MCF 10A (cell line): ENCODE data around the gene RHBDD2. TPM values are rescaled to one million over a fixed set of nuclear protein-coding genes. Genes with fewer than 3 reads are reported as not detected.

Experiments used
- BruUV-seq: library from RNA; stranded (reverse); fragments of 400-500 nt; replicated peaks from 2 replicates; lab custom pipeline; 2021; lab: Mats Ljungman, UMichigan
- CTCF ChIA-PET: fragments of 300-600 bp; sonication (Branson Sonifier 250); formaldehyde crosslinking; extraction: SDS; loops from one replicate; lab custom pipeline; 2021; ENCODE audit warnings: antibody characterized with exemption, inconsistent platforms; lab: Yijun Ruan, JAX
- POLR2A ChIA-PET: fragments of 300-600, 350-650 bp; sonication (Branson Sonifier 250); formaldehyde crosslinking; extraction: SDS; loops from one replicate; lab custom pipeline; 2020; ENCODE audit warnings: antibody characterized with exemption, inconsistent platforms; lab: Yijun Ruan, JAX
- DNase-seq: peaks from one replicate; pipeline ENCODE4 v3.0.0-alpha.2; 2018; ENCODE audit not compliant: unreplicated experiment
- H3K27ac Mint-ChIP-seq: one replicate; pipeline ENCODE4 v1.8.0; 2022; ENCODE audit warnings: mild to moderate bottlenecking, low read depth, mixed read lengths; ENCODE audit not compliant: unreplicated experiment
- H3K27me3 Mint-ChIP-seq: one replicate; pipeline ENCODE4 v1.8.0; 2022; ENCODE audit warnings: mixed read lengths; ENCODE audit not compliant: insufficient read depth, unreplicated experiment
- H3K36me3 Mint-ChIP-seq: one replicate; pipeline ENCODE4 v1.8.0; 2022; ENCODE audit warnings: mild to moderate bottlenecking, moderate library complexity, mixed read lengths; ENCODE audit not compliant: insufficient read depth, unreplicated experiment
- H3K4me1 Mint-ChIP-seq: one replicate; pipeline ENCODE4 v1.8.0; 2022; ENCODE audit warnings: mixed read lengths; ENCODE audit not compliant: insufficient read depth, unreplicated experiment
- H3K4me3 Mint-ChIP-seq: one replicate; pipeline ENCODE4 v1.8.0; 2022; ENCODE audit warnings: mild to moderate bottlenecking, moderate library complexity, mixed read lengths; ENCODE audit not compliant: unreplicated experiment
- H3K9me3 Mint-ChIP-seq: one replicate; pipeline ENCODE4 v1.8.0; 2022; ENCODE audit warnings: mixed read lengths; ENCODE audit not compliant: unreplicated experiment
- CTCF ChIP-seq: fragments of 200-600 bp; IDR thresholded peaks from one replicate; pipeline ENCODE4 v1.8.0; 2022; ENCODE audit warnings: antibody characterized with exemption, mild to moderate bottlenecking; ENCODE audit not compliant: unreplicated experiment
- intact Hi-C: fragments of 100-400 bp; cut with micrococcal nuclease; formaldehyde crosslinking; loops from 2 replicates; pipeline ENCODE4 v1.14.1; 2022
- total RNA-seq: library from RNA; stranded (reverse); gene quantifications from 2 replicates; pipeline ENCODE4 v1.2.3, GENCODE V29; 2022

The RHBDD2 gene
- total RNA-seq, 1 experiment from 2014 or later = 38.6 TPM

DNA sequence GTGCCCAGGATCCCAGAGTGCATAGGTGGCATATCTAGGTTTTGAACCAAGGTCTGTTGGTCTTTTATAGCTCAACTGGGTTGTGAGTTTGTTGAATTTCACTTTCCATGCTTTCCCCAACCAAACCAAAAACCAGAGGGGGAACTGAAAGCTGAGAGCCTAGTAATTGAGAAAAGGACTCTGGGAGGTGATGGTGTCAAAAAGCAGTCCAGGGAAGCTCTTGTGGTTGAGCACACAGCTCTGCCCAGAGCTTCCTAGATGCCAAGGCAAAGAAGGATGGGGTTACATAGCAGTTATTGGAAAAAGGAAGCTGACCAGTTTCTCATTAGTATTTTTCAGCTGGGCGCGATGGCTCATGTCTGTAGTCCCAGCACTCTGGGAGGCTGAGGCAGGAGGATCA, 46.1 kb downstream of the RHBDD2 start:
- Mint-ChIP-seq H3K4me3 (no peak overlapping the region), H3K4me1 (peaks cover 5% of the 10 kb centered on the region), H3K36me3 (peaks cover 9% of the 10 kb centered on the region), H3K27me3 (no peaks in the 10 kb centered on the region), H3K9me3 (no peaks in the 10 kb centered on the region), H3K27ac (no peak overlapping the region)
- no peak for TF ChIP-seq CTCF
- no peak for DNase-seq
- intact Hi-C loops = no loop called here
- ChIA-PET CTCF (interaction anchor here (0.6 kb wide), 1 partner anchor 15 kb away, joined by 3 read pairs; no protein-coding TSS in a partner anchor), POLR2A (interaction anchor here (0.7 to 1.5 kb wide), 3 partner anchors 9 to 123 kb away, joined by 3 to 5 read pairs (median 4); partner anchors contain the start of genes MDH2 and STYXL1)
- no TSS peak for BruUV-seq

GRCh38 chr7:75925717-75926435, 47.0 kb downstream of the RHBDD2 start:
- Mint-ChIP-seq H3K27me3 (no peaks in the 10 kb centered on the region), H3K4me1 (no peaks in the 10 kb centered on the region), H3K36me3 (peaks cover 9% of the 10 kb centered on the region), H3K4me3 (no peak overlapping the region), H3K9me3 (no peaks in the 10 kb centered on the region), H3K27ac (no peak overlapping the region)
- BruUV-seq = no TSS peak
- intact Hi-C loops = no loop called here
- TF ChIP-seq CTCF = no peak
- ChIA-PET CTCF (interaction anchor here (0.6 to 1.1 kb wide), 2 partner anchors 9 to 14 kb away, joined by 3 read pairs; no protein-coding TSS in a partner anchor), POLR2A (interaction anchor here (0.5 to 1.5 kb wide), 4 partner anchors 10 to 156 kb away, joined by 3 to 5 read pairs (median 4); partner anchors contain the start of genes MDH2 and STYXL1)
- no peak for DNase-seq

- intact Hi-C loops = no loop called here
- Mint-ChIP-seq H3K4me3 (no peak overlapping the region), H3K9me3 (peaks cover under 1% of the 10 kb centered on the region), H3K36me3 (peaks cover 13% of the 10 kb centered on the region), H3K27me3 (no peaks in the 10 kb centered on the region), H3K27ac (no peak overlapping the region), H3K4me1 (peaks cover 4% of the 10 kb centered on the region)
- no peak for DNase-seq
- ChIA-PET POLR2A (interaction anchor here (0.7 to 1.9 kb wide), 3 partner anchors 12 to 51 kb away, joined by 3 to 8 read pairs (median 4); no protein-coding TSS in a partner anchor), CTCF (no interaction called here)
- TF ChIP-seq CTCF = no peak
- BruUV-seq = no TSS peak
These were observed 49.7 kb downstream of the RHBDD2 start for GRCh38 chr7:75928568-75928914.

DNA sequence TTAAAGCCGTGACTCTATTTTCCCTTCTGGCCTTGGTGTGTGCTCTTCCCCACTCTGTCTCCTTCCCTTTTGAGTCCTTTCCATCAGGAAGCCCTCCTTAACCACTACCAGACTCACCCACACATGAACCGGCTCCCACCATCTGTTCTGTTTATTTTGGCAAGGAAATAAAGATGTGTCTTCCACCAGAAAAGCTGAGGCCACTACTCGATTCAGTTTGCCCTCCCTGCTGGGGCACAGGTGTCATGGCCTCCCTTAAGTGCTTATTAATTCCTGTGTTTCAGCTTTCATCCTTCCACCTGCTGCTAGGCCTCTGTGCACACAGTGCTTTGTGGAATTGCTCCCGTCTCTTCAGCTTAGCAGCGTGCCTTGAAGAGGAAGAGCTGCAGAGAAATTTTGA, 52.8 kb downstream of the RHBDD2 start:
- H3K4me1 Mint-ChIP-seq = peaks cover 9% of the 10 kb centered on the region
- CTCF ChIA-PET = interaction anchor here (0.6 kb wide), 1 partner anchor 139 kb away, joined by 4 read pairs; no protein-coding TSS in a partner anchor
- H3K9me3 Mint-ChIP-seq = peaks cover 6% of the 10 kb centered on the region
- POLR2A ChIA-PET = interaction anchor here (1.1 kb wide), 2 partner anchors 16 to 17 kb away, joined by 3 to 4 read pairs; no protein-coding TSS in a partner anchor
- H3K27me3 Mint-ChIP-seq = no peaks in the 10 kb centered on the region
- intact Hi-C loops = no loop called here
- no TSS peak for BruUV-seq
- peaks cover 13% of the 10 kb centered on the region for H3K36me3 Mint-ChIP-seq
- DNase-seq = no peak
- no peak overlapping the region for H3K27ac Mint-ChIP-seq
- H3K4me3 Mint-ChIP-seq = no peak overlapping the region
- TF ChIP-seq CTCF = no peak
